ENCODE measurements around the gene NPB.

GRCh38 chr17:81944858-81945257 lies 42.8 kb downstream of the NPB start:
- TF ChIP-seq POLR2A (IDR thresholded peaks at IDR 0.05; ENCODE audit: low read depth, low read length) (no peak), POLR2AphosphoS5 (IDR thresholded peaks at IDR 0.05; ENCODE audit: low read depth, low read length) (no peak)
